Heart left ventricle (tissue), 13 donors: Measurements from ENCODE around the gene SLC5A10.

Experiments used
- POLR2A ChIP-seq, 2 donors: fragments of 450-650 bp; IDR thresholded peaks; one replicate each; pipeline ENCODE4 v1.6.1; 2017; ENCODE audit warnings: antibody characterized with exemption in 2 of 2, mild to moderate bottlenecking in 2 of 2, moderate library complexity in 2 of 2
- TF ChIP-seq, protein P1 (sequence below), 12 donors: fragments of 200-600 bp; sonication (generic) in 4 of 12; IDR thresholded peaks; one replicate each; pipeline versions ENCODE4 v1.5.0 to v1.8.0; 2018 to 2022; ENCODE audit warnings: antibody characterized with exemption in 12 of 12, mild to moderate bottlenecking in 5 of 12
- donor health status: ischemic (EF 13 %, LVEDD 7.1; RV severe dilation, severe dysfunction).
- donor health status: DM: no; HTN: yes; CAD: no.
- donor health status: DM: no; HTN: no; CAD: no.
- donor health status: ischemic (EF 25% LVEDD 6.9; RV normal size, moderate dysfunction).
- donor health status: ischemic (EF 25% LVEDD 5.7; RV mildly dilated, moderate dysfunction).
- donor health status: ischemic (EF 35%, LVEDD 5.7; RV mildly dilated, moderate dysfunction).
- donor health status: nonischemic (EF 11% LVEDD 7.7; RV severe dilation, severe dysfunction).
- donor health status: DM: yes; HTN: yes; CAD: no.
- donor health status: PGD.
- donor health status: ischemic (EF 29% LVEDD 5.4; RV normal size, mild dysfunction).
- donor health status: nonischemic (EF 23%, LVEDD 6.1; RV moderate dilation, normal function).

DNA sequence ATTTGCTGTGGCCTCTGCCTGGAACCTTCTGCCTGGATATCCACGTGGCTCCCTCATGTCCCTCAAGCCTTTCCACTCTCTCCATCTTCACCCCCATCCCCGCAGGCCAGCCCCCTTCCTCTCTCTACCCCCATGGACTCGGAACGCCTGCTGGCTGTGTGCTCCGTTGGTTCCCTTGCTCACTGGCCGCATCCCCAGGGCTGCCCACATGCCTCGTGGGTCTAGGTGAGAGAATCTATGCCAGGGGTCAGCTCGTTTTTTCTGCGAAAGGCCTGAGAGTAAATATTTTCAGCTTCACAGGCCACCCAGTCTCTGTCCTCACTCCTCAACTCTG is 12.0 kb downstream of the SLC5A10 start:
- no peak for TF ChIP-seq POLR2A (IDR thresholded peaks at IDR 0.05)
- TF ChIP-seq, protein P1, sequence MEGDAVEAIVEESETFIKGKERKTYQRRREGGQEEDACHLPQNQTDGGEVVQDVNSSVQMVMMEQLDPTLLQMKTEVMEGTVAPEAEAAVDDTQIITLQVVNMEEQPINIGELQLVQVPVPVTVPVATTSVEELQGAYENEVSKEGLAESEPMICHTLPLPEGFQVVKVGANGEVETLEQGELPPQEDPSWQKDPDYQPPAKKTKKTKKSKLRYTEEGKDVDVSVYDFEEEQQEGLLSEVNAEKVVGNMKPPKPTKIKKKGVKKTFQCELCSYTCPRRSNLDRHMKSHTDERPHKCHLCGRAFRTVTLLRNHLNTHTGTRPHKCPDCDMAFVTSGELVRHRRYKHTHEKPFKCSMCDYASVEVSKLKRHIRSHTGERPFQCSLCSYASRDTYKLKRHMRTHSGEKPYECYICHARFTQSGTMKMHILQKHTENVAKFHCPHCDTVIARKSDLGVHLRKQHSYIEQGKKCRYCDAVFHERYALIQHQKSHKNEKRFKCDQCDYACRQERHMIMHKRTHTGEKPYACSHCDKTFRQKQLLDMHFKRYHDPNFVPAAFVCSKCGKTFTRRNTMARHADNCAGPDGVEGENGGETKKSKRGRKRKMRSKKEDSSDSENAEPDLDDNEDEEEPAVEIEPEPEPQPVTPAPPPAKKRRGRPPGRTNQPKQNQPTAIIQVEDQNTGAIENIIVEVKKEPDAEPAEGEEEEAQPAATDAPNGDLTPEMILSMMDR (IDR thresholded peaks at IDR 0.05): no peak
